ENCODE data around the gene PTPRR. TPM values are rescaled to one million over a fixed set of nuclear protein-coding genes. Genes with fewer than 3 reads are reported as not detected.

Gene PTPRR
- total RNA-seq, 1 donor = not detected

GRCh38 chr12:70837026-70837425 is 83.5 kb downstream of the PTPRR start:
- DNase-seq (ENCODE audit: low read depth) = no peak
- TF ChIP-seq, protein P1, sequence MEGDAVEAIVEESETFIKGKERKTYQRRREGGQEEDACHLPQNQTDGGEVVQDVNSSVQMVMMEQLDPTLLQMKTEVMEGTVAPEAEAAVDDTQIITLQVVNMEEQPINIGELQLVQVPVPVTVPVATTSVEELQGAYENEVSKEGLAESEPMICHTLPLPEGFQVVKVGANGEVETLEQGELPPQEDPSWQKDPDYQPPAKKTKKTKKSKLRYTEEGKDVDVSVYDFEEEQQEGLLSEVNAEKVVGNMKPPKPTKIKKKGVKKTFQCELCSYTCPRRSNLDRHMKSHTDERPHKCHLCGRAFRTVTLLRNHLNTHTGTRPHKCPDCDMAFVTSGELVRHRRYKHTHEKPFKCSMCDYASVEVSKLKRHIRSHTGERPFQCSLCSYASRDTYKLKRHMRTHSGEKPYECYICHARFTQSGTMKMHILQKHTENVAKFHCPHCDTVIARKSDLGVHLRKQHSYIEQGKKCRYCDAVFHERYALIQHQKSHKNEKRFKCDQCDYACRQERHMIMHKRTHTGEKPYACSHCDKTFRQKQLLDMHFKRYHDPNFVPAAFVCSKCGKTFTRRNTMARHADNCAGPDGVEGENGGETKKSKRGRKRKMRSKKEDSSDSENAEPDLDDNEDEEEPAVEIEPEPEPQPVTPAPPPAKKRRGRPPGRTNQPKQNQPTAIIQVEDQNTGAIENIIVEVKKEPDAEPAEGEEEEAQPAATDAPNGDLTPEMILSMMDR (IDR thresholded peaks at IDR 0.05; ENCODE audit: insufficient read depth, low read depth, low read length) = no peak
- H3K4me3 ChIP-seq (ENCODE audit: low read depth, low read length) = no peak overlapping the region

- DNase-seq (ENCODE audit: low read depth) = no peak
- TF ChIP-seq, protein P1 (IDR thresholded peaks at IDR 0.05; ENCODE audit: insufficient read depth, low read depth, low read length) = no peak
- H3K4me3 ChIP-seq (ENCODE audit: low read depth, low read length) = no peak overlapping the region
Observed at GRCh38 chr12:70835948-70836347, 84.6 kb downstream of the PTPRR start.

DNA sequence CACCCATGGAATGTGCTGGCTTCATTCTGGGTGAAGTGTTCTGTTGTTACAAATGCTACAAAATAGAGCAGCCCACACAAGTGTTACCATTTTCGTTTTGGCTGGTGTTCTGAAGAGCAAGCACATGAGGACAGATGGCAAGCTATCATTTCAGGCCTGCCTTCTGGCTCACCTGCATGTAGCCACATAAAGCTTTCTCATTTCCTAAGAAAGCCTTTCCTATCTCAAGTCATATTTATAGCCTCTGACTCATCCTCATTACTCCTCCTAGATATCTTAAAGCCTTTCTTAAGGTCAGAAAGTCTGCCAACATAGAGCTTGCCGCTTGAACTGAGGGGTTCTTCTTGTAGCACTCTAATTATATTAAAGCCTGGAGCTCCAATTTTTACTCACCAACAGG is 89.0 kb downstream of the PTPRR start:
- TF ChIP-seq, protein P1 (IDR thresholded peaks at IDR 0.05; ENCODE audit: insufficient read depth, low read depth, low read length) = no peak
- H3K4me3 ChIP-seq (ENCODE audit: low read depth, low read length) = no peak overlapping the region
- DNase-seq (ENCODE audit: low read depth) = peak; percentile 5

DNA sequence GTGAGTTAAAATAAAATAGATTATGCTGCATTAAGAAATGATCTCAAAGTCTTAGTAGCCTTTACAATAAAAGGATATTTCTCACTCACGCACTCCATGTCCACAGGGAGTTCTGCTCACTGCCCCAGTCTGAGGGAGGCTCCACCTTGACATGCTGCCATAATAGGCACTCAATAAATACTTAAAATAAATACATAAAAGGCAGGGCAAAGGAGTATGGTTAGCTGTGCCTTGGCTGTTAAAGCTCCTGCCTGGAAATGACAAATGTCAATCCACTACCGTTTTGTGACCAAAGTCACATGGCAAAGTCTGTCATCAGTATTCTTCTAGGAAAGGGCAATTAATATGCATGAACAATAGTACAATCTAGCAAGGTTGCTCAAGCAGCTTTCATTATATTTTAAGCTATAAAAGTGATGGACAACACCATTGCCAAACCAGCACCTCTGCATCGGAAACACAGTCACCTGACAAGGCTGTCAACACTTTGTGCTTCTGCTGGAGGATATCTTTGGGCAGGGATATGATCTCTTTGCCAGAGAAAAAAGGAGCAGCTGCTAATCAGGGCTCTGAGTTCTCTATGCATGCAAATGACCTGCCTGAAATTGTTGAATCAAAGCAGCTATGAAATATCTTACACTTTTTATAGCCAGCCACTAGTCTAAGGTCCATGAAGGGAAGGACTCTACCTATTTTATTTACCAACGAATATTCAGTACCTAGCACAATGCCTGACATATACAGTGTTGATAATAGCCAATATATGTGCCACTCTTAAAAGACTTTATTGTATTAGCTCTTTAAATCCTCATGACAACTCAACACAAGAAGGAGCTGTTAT is 90.1 kb downstream of the PTPRR start:
- TF ChIP-seq, protein P1 (IDR thresholded peaks at IDR 0.05; ENCODE audit: insufficient read depth, low read depth, low read length) = no peak
- H3K4me3 ChIP-seq (ENCODE audit: low read depth, low read length) = no peak overlapping the region
- no peak for DNase-seq (ENCODE audit: low read depth)

DNA sequence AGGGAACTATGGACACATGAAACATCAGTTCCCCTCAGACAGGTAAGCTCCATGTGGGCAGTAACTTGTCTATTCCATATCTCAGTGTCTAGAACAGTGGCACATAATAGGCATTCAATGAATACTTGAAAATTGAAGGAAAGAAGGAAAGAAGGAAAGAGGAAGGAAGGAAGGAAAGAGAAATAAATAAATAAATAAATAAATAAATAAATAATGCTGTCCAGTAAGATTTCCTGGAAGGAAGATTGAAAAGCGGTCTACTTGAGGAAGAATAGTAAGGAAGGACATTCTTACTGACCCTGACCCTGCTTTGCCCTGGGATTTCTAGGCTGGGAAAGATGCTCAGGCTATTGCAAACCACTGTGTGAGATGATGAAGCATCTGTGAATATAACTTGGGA is 91.5 kb downstream of the PTPRR start:
- no peak for DNase-seq (ENCODE audit: low read depth)
- TF ChIP-seq, protein P1 (IDR thresholded peaks at IDR 0.05; ENCODE audit: insufficient read depth, low read depth, low read length) = no peak
- H3K4me3 ChIP-seq (ENCODE audit: low read depth, low read length) = no peak overlapping the region

GRCh38 chr12:70828351-70828750 is 92.2 kb downstream of the PTPRR start:
- H3K4me3 ChIP-seq (ENCODE audit: low read depth, low read length) = no peak overlapping the region
- no peak for DNase-seq (ENCODE audit: low read depth)
- TF ChIP-seq, protein P1 (IDR thresholded peaks at IDR 0.05; ENCODE audit: insufficient read depth, low read depth, low read length) = no peak

Data from fibroblast of villous mesenchyme (primary cell).